HepG2 (cell line): ENCODE measurements around the gene FBXO11.
"Not testable (repeated sequence)": the region's sequence is repeated elsewhere in the genome, so short reads cannot be mapped to it uniquely, and the experiment has no call there.

ENCODE experiments used
- CTCF ChIP-seq: sonication (generic); formaldehyde crosslinking; IDR thresholded peaks from 2 replicates; pipeline ENCODE4 v1.5.0; 2020; ENCODE audit warnings: mild to moderate bottlenecking, missing genetic modification reagents, moderate library complexity
- RBM39 ChIP-seq: fragments of 200-400 bp; formaldehyde crosslinking; IDR thresholded peaks from one replicate; pipeline ENCODE4 v1.6.1; 2018; ENCODE audit warnings: antibody characterized with exemption, mild to moderate bottlenecking, low read depth, low read length; ENCODE audit not compliant: poor library complexity, severe bottlenecking

GRCh38 chr2:47910662-47911061, 4.4 kb upstream of the FBXO11 start:
- not testable (repeated sequence) for TF ChIP-seq RBM39, CTCF
